ENCODE data around the gene EEF1AKMT1.
"Not testable (repeated sequence)": the region's sequence is repeated elsewhere in the genome, so short reads cannot be mapped to it uniquely, and the experiment has no call there.

The EEF1AKMT1 gene

GRCh38 chr13:20778311-20778710 lies 4.5 kb upstream of the EEF1AKMT1 start:
- no peak for DNase-seq (ENCODE audit: low read depth)

GRCh38 chr13:20776751-20777150 lies 3.0 kb upstream of the EEF1AKMT1 start:
- no peak for DNase-seq (ENCODE audit: low read depth)

GRCh38 chr13:20775961-20776360 lies 2.2 kb upstream of the EEF1AKMT1 start:
- DNase-seq (ENCODE audit: low read depth) = no peak

GRCh38 chr13:20774746-20775145 lies 985 bp upstream of the EEF1AKMT1 start:
- no peak for DNase-seq (ENCODE audit: low read depth)

- DNase-seq (ENCODE audit: low read depth) = no peak
Observed at GRCh38 chr13:20772401-20773131, 1.2 kb downstream of the EEF1AKMT1 start.

GRCh38 chr13:20769834-20770233 lies 3.9 kb downstream of the EEF1AKMT1 start:
- no peak for DNase-seq (ENCODE audit: low read depth)

GRCh38 chr13:20769091-20769490 lies 4.7 kb downstream of the EEF1AKMT1 start:
- DNase-seq (ENCODE audit: low read depth) = no peak

GRCh38 chr13:20767309-20767943 lies 6.3 kb downstream of the EEF1AKMT1 start:
- DNase-seq (ENCODE audit: low read depth) = no peak

GRCh38 chr13:20760872-20761271 lies 12.9 kb downstream of the EEF1AKMT1 start:
- DNase-seq (ENCODE audit: low read depth) = no peak

GRCh38 chr13:20754009-20754408 lies 19.8 kb downstream of the EEF1AKMT1 start:
- DNase-seq (ENCODE audit: low read depth) = no peak

- no peak for DNase-seq (ENCODE audit: low read depth)
Observed at GRCh38 chr13:20749377-20749776, 24.4 kb downstream of the EEF1AKMT1 start.

GRCh38 chr13:20743830-20744404 lies 29.8 kb downstream of the EEF1AKMT1 start:
- DNase-seq (ENCODE audit: low read depth) = not testable (repeated sequence)

- no peak for DNase-seq (ENCODE audit: low read depth)
Observed at GRCh38 chr13:20740021-20740420, 33.7 kb downstream of the EEF1AKMT1 start.

GRCh38 chr13:20738616-20739015 lies 35.1 kb downstream of the EEF1AKMT1 start:
- DNase-seq (ENCODE audit: low read depth) = no peak

GRCh38 chr13:20729633-20730585 lies 43.9 kb downstream of the EEF1AKMT1 start:
- no peak for DNase-seq (ENCODE audit: low read depth)

- no peak for DNase-seq (ENCODE audit: low read depth)
Observed at GRCh38 chr13:20728579-20729311, 45.0 kb downstream of the EEF1AKMT1 start.

- no peak for DNase-seq (ENCODE audit: low read depth)
Observed at GRCh38 chr13:20727856-20728255, 45.9 kb downstream of the EEF1AKMT1 start.

GRCh38 chr13:20721454-20722357 lies 52.1 kb downstream of the EEF1AKMT1 start:
- DNase-seq (ENCODE audit: low read depth) = no peak

GRCh38 chr13:20721058-20721453 lies 52.7 kb downstream of the EEF1AKMT1 start:
- DNase-seq (ENCODE audit: low read depth) = no peak

- no peak for DNase-seq (ENCODE audit: low read depth)
Observed at GRCh38 chr13:20720499-20720898, 53.3 kb downstream of the EEF1AKMT1 start.

All from activated T-helper 9 cell treated with anti-CD3 and anti-CD28 coated beads, Interleukin-2, amount 50 U/mL, for 16 hours (primary cell).